BLaER1 treated with 17β-estradiol and CSF1 and Interleukin-3, amounts not matched to agents 10 nM and 100 nM (cell line): ENCODE measurements around the gene SRGAP3.

Experiments used
- H3K27ac ChIP-seq, 11 experiments: shearing (Covaris generic); formaldehyde crosslinking; 2 replicates each; pipeline ENCODE4 v1.8.1; 2022
- H3K27me3 ChIP-seq, 11 experiments: shearing (Covaris generic); formaldehyde crosslinking; 2 replicates each; pipeline ENCODE4 v1.8.1; 2022
- H3K36me3 ChIP-seq, 11 experiments: shearing (Covaris generic); formaldehyde crosslinking; 2 replicates each; pipeline ENCODE4 v1.8.1; 2022
- H3K4me1 ChIP-seq, 10 experiments: shearing (Covaris generic); formaldehyde crosslinking; 2 replicates each; pipeline ENCODE4 v1.8.1; 2022
- H3K4me2 ChIP-seq, 11 experiments: shearing (Covaris generic); formaldehyde crosslinking; 2 replicates each; pipeline ENCODE4 v1.8.1; 2022
- H3K4me3 ChIP-seq, 10 experiments: shearing (Covaris generic); formaldehyde crosslinking; 2 replicates each; pipeline ENCODE4 v1.8.1; 2022
- H3K9ac ChIP-seq, 11 experiments: shearing (Covaris generic); formaldehyde crosslinking; 2 replicates each; pipeline ENCODE4 v1.8.1; 2022
- H3K9me3 ChIP-seq, 11 experiments: shearing (Covaris generic); formaldehyde crosslinking; replicated peaks in 1 of 11; 2 replicates each; pipeline ENCODE4 v1.8.1; 2022
- H4K20me1 ChIP-seq, 11 experiments: shearing (Covaris generic); formaldehyde crosslinking; 2 replicates each; pipeline ENCODE4 v1.8.1; 2022
- Cebpa-rat ChIP-seq, 11 experiments: shearing (Covaris generic); IDR thresholded peaks; 2 replicates each; pipeline ENCODE4 v1.8.1; 2022

The SRGAP3 gene

DNA sequence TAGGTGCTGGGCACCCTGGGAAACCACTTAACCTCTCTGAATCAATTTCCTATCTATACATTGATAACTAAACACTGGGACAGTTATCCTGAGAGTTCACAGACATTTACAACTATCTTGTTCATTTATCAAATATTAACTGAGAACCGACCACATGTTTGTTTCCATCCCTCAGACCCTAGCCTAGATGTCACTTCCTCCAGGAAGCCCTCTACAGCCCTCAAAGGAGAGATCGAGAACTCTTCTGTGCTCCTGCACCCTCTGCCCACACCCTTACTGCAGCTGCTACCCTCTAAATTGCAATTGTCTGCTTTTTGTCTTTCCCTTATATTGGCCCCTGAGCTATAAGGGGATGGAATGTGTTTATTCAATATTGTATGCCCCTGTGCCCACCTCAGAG, 46.1 kb downstream of the SRGAP3 start:
- H3K36me3 ChIP-seq = no peaks in the 10 kb centered on the region
- H3K27ac ChIP-seq = no peak overlapping the region
- no peaks in the 10 kb centered on the region for H3K27me3 ChIP-seq
- no peaks in the 10 kb centered on the region for H3K9me3 ChIP-seq
- H3K4me2 ChIP-seq = no peak overlapping the region
- TF ChIP-seq Cebpa-rat (IDR thresholded peaks at IDR 0.05) = no peak
- H3K4me3 ChIP-seq = no peak overlapping the region
- no peaks in the 10 kb centered on the region; a peak in 2 of 22 replicates for H4K20me1 ChIP-seq
- no peak overlapping the region for H3K9ac ChIP-seq
- H3K4me1 ChIP-seq = peaks cover 0 to 18% (median 11%) of the 10 kb centered on the region in 10 experiments; a peak in 9 of 20 replicates

DNA sequence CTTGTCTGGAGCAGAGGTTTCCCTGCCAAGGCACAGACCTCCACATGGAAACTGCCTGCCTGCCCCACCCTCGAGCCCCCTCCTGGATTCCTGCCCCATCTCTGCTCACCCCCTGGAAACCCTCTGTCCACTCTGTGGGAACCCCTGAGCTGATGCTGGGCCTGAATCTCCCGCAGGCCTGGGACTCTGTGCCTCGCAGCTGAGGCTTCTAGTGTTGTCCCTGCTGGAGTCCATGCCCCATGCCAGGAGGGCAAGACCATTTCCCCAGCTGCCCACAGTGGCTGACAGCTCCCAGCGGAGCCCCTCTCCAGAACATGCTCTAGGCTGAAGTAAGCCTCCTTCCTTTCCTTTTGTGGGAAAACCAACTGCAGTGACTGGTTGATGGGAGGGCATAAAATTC, 46.9 kb downstream of the SRGAP3 start:
- TF ChIP-seq Cebpa-rat (IDR thresholded peaks at IDR 0.05) = no peak
- H3K27ac ChIP-seq = no peak overlapping the region
- no peak overlapping the region for H3K4me2 ChIP-seq
- no peak overlapping the region for H3K9ac ChIP-seq
- H3K4me3 ChIP-seq = no peak overlapping the region
- H4K20me1 ChIP-seq = no peaks in the 10 kb centered on the region; a peak in 2 of 22 replicates
- H3K9me3 ChIP-seq = no peaks in the 10 kb centered on the region
- no peaks in the 10 kb centered on the region for H3K36me3 ChIP-seq
- peaks cover 0 to 15% (median 9%) of the 10 kb centered on the region in 10 experiments; a peak in 9 of 20 replicates for H3K4me1 ChIP-seq
- no peaks in the 10 kb centered on the region for H3K27me3 ChIP-seq

DNA sequence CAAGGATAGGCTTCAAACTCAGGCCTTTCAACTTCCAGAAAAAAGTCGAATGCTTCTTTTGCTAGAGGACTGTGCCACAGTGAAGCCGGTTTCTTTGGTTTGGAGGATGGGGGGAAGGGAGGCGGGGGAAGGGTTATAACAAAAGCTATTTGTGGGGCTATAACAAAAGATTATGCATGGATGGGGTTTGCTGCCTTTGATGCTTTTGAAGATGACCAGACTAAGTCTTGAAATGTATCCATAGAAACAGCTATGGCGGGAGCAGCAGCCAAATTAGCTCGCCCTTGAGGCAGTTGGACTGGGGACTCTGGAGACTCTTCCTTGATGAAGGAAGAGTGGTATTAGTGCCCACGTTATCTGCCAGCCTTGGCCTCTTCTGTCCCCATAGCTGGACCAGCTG, 47.5 kb downstream of the SRGAP3 start:
- no peak overlapping the region for H3K4me2 ChIP-seq
- no peak overlapping the region for H3K27ac ChIP-seq

DNA sequence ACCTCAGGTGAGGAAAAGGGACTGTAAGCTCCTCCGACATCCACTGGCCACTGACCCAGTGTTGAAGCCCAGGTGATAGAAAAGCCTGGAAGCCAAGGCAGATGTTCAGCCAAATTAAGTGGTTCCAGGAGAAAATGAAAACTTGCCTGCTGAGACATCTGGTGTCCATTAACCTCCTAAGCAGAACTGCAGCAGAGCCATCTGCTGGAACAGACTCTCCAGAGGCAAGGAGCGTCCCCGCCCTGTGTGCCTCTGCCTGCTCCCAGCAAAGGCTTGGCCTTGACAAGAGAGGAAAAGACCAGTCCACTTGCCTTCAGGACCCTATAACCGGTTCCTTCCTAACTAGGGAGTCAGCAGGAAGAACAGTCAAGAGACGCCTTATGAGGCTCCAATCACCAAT, 48.2 kb downstream of the SRGAP3 start:
- no peak for TF ChIP-seq Cebpa-rat (IDR thresholded peaks at IDR 0.05)
- H3K4me3 ChIP-seq = no peak overlapping the region
- peaks cover 0 to 9% (median 1%) of the 10 kb centered on the region in 10 experiments; a peak in 7 of 20 replicates for H3K4me1 ChIP-seq
- H3K9ac ChIP-seq = no peak overlapping the region
- H3K27ac ChIP-seq = no peak overlapping the region
- H3K4me2 ChIP-seq = no peak overlapping the region
- H3K36me3 ChIP-seq = no peaks in the 10 kb centered on the region
- H3K9me3 ChIP-seq = no peaks in the 10 kb centered on the region
- no peaks in the 10 kb centered on the region for H3K27me3 ChIP-seq
- no peaks in the 10 kb centered on the region; a peak in 2 of 22 replicates for H4K20me1 ChIP-seq

More for the DNA sequence above, 47.5 kb downstream of the SRGAP3 start:
- Histone ChIP-seq H3K9me3 (no peaks in the 10 kb centered on the region), H4K20me1 (no peaks in the 10 kb centered on the region; a peak in 2 of 22 replicates), H3K4me1 (peaks cover 0 to 12% (median 5%) of the 10 kb centered on the region in 10 experiments; a peak in 7 of 20 replicates), H3K36me3 (no peaks in the 10 kb centered on the region), H3K27me3 (no peaks in the 10 kb centered on the region), H3K4me3 (no peak overlapping the region), H3K9ac (no peak overlapping the region)
- TF ChIP-seq Cebpa-rat (IDR thresholded peaks at IDR 0.05) = no peak

DNA sequence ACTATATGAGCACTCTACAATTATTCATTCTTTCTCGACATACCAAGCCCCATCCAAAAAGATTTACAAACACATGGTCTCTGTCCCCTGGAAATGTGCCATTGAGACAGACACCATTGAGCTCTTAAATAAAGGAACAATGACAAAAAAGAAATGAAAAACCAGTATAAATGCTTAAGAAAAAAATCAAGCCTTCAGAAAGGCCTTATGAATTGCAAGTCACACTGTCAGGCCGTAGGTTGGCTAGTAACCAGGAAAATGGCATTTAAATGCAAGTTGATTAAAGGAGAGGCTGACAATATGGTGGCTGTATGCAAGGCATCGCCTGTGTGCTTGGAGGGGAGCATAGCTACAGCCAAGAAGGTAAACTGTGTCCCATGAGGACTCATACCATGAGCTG, 49.7 kb downstream of the SRGAP3 start:
- Histone ChIP-seq H3K36me3 (no peaks in the 10 kb centered on the region), H3K27me3 (no peaks in the 10 kb centered on the region), H3K4me1 (no peaks in the 10 kb centered on the region; a peak in 1 of 20 replicates), H3K4me2 (no peak overlapping the region), H3K27ac (no peak overlapping the region), H3K9ac (no peak overlapping the region), H4K20me1 (no peaks in the 10 kb centered on the region; a peak in 2 of 22 replicates), H3K9me3 (no peaks in the 10 kb centered on the region), H3K4me3 (no peak overlapping the region)
- TF ChIP-seq Cebpa-rat (IDR thresholded peaks at IDR 0.05) = no peak

DNA sequence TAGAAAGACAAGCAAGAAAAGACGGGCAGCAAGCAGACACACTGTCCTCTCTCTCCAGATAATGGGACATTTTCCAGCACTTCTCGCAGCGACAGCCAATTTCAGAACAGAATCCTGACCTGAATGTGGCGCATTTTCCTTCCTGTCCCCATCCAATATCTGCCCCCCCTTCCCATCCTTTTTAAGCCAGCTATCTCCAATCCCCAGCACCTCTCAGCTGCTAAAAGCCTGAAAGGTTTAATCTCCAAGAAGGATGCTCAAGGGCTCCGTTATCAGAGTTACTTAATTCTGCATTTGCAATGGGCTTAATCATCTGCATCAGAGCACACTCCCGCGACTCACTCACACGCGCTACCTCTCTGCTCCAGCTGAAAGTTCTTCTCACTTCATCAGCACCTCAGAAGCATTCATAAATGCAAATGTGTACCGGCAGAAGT, 50.5 kb downstream of the SRGAP3 start:
- Histone ChIP-seq H3K9ac (no peak overlapping the region), H3K27me3 (no peaks in the 10 kb centered on the region), H4K20me1 (no peaks in the 10 kb centered on the region; a peak in 2 of 22 replicates), H3K9me3 (no peaks in the 10 kb centered on the region), H3K4me2 (no peak overlapping the region), H3K4me3 (no peak overlapping the region), H3K36me3 (no peaks in the 10 kb centered on the region), H3K27ac (no peak overlapping the region), H3K4me1 (no peaks in the 10 kb centered on the region; a peak in 1 of 20 replicates)
- no peak for TF ChIP-seq Cebpa-rat (IDR thresholded peaks at IDR 0.05)

DNA sequence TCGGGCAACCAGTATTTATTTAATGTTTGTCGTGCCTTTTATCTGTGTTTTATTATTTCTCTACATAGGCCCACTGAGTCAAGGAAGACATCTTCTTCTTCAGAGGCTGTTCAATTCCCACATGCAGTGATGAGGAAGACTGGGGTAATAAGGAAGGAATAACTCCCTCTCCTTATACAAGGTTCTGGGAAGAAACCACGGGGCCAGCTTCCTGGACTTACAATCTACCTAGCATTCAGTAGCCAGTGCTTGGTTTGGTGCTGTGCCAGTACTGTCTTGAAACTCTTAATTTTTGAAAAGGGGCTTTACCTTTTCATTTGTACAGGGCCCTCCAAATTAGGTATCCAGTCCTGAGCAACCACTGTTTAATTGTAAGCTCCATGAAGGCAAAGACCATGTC, 51.2 kb downstream of the SRGAP3 start:
- no peak for TF ChIP-seq Cebpa-rat (IDR thresholded peaks at IDR 0.05)
- H3K4me2 ChIP-seq = no peak overlapping the region
- H4K20me1 ChIP-seq = no peaks in the 10 kb centered on the region; a peak in 2 of 22 replicates
- no peak overlapping the region for H3K27ac ChIP-seq
- H3K9me3 ChIP-seq = no peaks in the 10 kb centered on the region
- no peak overlapping the region for H3K9ac ChIP-seq
- H3K27me3 ChIP-seq = no peaks in the 10 kb centered on the region
- no peaks in the 10 kb centered on the region for H3K36me3 ChIP-seq
- no peaks in the 10 kb centered on the region; a peak in 1 of 20 replicates for H3K4me1 ChIP-seq
- no peak overlapping the region for H3K4me3 ChIP-seq

DNA sequence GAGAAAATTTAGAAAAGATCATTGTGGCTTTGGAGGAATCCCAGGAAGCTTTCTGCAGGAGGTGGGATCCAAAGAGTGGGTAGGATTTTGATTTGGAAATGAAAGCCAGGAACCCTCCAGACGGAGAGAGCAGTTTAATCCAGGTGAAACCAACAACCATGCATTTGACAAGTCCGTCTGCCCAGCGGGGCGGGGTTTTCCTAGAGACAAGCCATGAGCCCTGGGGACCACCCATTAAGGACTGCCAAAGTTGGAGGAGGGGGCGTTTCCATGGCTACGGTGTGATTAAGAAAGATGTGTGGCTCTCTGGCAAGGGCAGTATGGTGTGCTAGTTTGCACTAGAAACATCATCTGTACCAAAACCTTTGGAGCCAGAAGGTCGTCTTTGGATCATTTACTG, 53.4 kb downstream of the SRGAP3 start:
- H3K4me1 ChIP-seq = no peaks in the 10 kb centered on the region; a peak in 1 of 20 replicates
- no peak for TF ChIP-seq Cebpa-rat (IDR thresholded peaks at IDR 0.05)
- no peaks in the 10 kb centered on the region for H3K36me3 ChIP-seq
- H3K4me3 ChIP-seq = no peak overlapping the region
- H3K27me3 ChIP-seq = no peaks in the 10 kb centered on the region
- H3K27ac ChIP-seq = no peak overlapping the region
- no peak overlapping the region for H3K9ac ChIP-seq
- H3K9me3 ChIP-seq = peaks cover 0 to 5% (median 0%) of the 10 kb centered on the region in 11 experiments; a peak in 1 of 22 replicates
- no peaks in the 10 kb centered on the region; a peak in 2 of 22 replicates for H4K20me1 ChIP-seq
- H3K4me2 ChIP-seq = no peak overlapping the region

DNA sequence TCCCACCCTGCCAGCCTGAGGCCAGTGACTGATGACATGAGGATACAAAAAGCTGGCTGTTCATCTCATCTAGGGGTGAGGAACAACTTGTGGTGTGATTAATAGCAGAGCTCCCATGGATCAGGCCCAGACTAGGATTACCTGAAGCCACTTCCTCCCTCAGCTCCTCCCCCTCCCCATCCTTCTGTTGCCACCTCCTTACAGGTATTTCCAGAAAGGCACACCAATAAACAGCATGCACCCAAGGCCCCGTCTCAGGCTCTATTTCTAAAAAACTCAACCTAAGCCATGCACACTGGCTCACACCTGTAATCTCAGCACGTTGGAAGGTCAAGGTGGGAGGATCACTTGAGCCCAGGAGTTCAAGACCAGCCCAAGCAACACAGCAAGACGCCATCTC, 54.1 kb downstream of the SRGAP3 start:
- H3K4me3 ChIP-seq = no peak overlapping the region
- no peaks in the 10 kb centered on the region; a peak in 2 of 22 replicates for H4K20me1 ChIP-seq
- no peak overlapping the region for H3K27ac ChIP-seq
- H3K4me2 ChIP-seq = no peak overlapping the region
- no peaks in the 10 kb centered on the region; a peak in 1 of 20 replicates for H3K4me1 ChIP-seq
- H3K9ac ChIP-seq = no peak overlapping the region
- H3K9me3 ChIP-seq = peaks cover 0 to 5% (median 0%) of the 10 kb centered on the region in 11 experiments; a peak in 1 of 22 replicates
- H3K36me3 ChIP-seq = no peaks in the 10 kb centered on the region
- no peaks in the 10 kb centered on the region for H3K27me3 ChIP-seq
- no peak for TF ChIP-seq Cebpa-rat (IDR thresholded peaks at IDR 0.05)

DNA sequence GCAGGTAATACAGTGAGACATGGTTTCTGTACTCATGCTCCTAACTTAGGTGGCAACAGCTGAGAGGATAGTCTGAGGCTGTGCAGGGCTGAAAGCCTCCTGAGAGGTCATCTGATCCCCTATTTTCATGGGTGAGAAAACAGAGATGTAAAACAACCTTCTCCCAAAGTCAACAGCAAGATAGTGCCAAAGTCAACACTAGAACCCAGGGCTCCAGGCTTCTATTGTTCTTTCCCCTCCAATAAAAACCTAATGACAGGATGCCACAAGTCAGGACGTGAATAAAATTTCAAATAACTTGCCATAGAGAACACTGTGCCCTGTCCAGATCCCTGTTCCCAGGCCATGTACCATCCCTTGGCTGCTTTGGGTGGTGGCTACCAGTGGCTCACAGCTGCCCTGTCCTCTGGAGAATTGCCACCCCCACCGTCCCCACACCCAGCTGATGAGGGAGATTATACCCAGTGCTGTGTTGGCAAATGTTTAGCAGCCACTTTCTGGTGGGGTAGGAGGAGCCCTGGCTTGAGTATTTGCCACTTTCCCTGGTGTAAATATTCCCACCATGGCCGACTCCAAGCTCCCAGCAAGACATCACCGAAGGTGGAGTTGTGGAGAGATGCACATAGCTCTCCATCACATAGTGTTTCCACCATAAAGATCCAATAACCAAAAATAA, 54.8 kb downstream of the SRGAP3 start:
- H3K4me1 ChIP-seq = no peaks in the 10 kb centered on the region; a peak in 1 of 20 replicates
- H4K20me1 ChIP-seq = no peaks in the 10 kb centered on the region; a peak in 2 of 22 replicates
- no peak for TF ChIP-seq Cebpa-rat (IDR thresholded peaks at IDR 0.05)
- H3K9ac ChIP-seq = no peak overlapping the region
- peaks cover 0 to 5% (median 0%) of the 10 kb centered on the region in 11 experiments; a peak in 1 of 22 replicates for H3K9me3 ChIP-seq
- H3K27me3 ChIP-seq = no peaks in the 10 kb centered on the region
- H3K27ac ChIP-seq = no peak overlapping the region
- no peak overlapping the region for H3K4me3 ChIP-seq
- H3K36me3 ChIP-seq = no peaks in the 10 kb centered on the region
- no peak overlapping the region for H3K4me2 ChIP-seq
